PC-9 (cell line): ENCODE data around the gene VPS9D1.

Experiments
- CTCF ChIP-seq: fragments of 200-600 bp; sonication (generic); conservative IDR thresholded peaks from 2 replicates; pipeline ENCODE4 v1.6.1; 2017; ENCODE audit warnings: mixed run types, antibody characterized with exemption, mild to moderate bottlenecking, moderate library complexity
- EZH2 ChIP-seq: fragments of 200-600 bp; sonication (generic); IDR thresholded peaks from 2 replicates; pipeline ENCODE4 v1.8.0; 2017; ENCODE audit warnings: antibody characterized with exemption, low read depth

- no peak for TF ChIP-seq CTCF
- no peak for TF ChIP-seq EZH2
These were observed 62.3 kb downstream of the VPS9D1 start for GRCh38 chr16:89658221-89658879.
